H1 (cell line): ENCODE measurements around the gene SCUBE2. TPM values are rescaled to one million over a fixed set of nuclear protein-coding genes. Genes with fewer than 3 reads are reported as not detected.

Source experiments
- CTCF ChIA-PET: fragments of 300-600 bp; sonication (Branson Sonifier 250); formaldehyde crosslinking; loops from one replicate; lab custom pipeline; 2021; ENCODE audit not compliant: partially characterized antibody; lab: Charles Lee
- POLR2A ChIA-PET: fragments of 300-600 bp; sonication (Branson Sonifier 250); formaldehyde crosslinking; loops from one replicate; lab custom pipeline; 2021; ENCODE audit warnings: inconsistent platforms; ENCODE audit not compliant: partially characterized antibody; lab: Charles Lee
- DNase-seq, 2 experiments: peaks; one replicate each; pipeline versions ENCODE4 v3.0.0 to v3.0.0-alpha.2; 2010 to 2022; ENCODE audit warnings: low spot score in 2 of 2, low read depth in 1 of 2, mixed read lengths in 1 of 2
- FAIRE-seq: peaks from 2 replicates; lab custom pipeline; 2011; peaks lifted over from hg19 to GRCh38; lab: Jason Lieb, UNC
- H2AFZ ChIP-seq: 2 replicates; pipeline ENCODE4 v1.8.1; 2012; ENCODE audit warnings: low read length, inconsistent platforms
- H2AK5ac ChIP-seq: 2 replicates; pipeline ENCODE4 v1.6.1; 2013; ENCODE audit warnings: low read depth, low read length
- H2BK120ac ChIP-seq: replicated peaks from 2 replicates; pipeline ENCODE3; 2013; ENCODE audit warnings: low read depth, low read length, inconsistent platforms
- H2BK12ac ChIP-seq: 2 replicates; pipeline ENCODE4 v1.6.1; 2013; ENCODE audit warnings: low read depth, low read length
- H2BK15ac ChIP-seq: 2 replicates; pipeline ENCODE4 v1.6.1; 2013; ENCODE audit warnings: low read length
- H2BK20ac ChIP-seq: 2 replicates; pipeline ENCODE4 v1.6.1; 2013; ENCODE audit warnings: low read length
- H2BK5ac ChIP-seq: 2 replicates; pipeline ENCODE4 v1.6.1; 2013; ENCODE audit warnings: low read depth, low read length
- H3K14ac ChIP-seq: 2 replicates; pipeline ENCODE4 v1.6.1; 2013; ENCODE audit warnings: inconsistent platforms; ENCODE audit not compliant: insufficient read length
- H3K18ac ChIP-seq: 2 replicates; pipeline ENCODE4 v1.6.1; 2013; ENCODE audit warnings: low read length; ENCODE audit errors: extremely low read depth
- H3K23ac ChIP-seq: 2 replicates; pipeline ENCODE4 v1.6.1; 2013; ENCODE audit warnings: inconsistent platforms; ENCODE audit not compliant: insufficient read length
- H3K23me2 ChIP-seq: 2 replicates; pipeline ENCODE4 v1.6.1; 2013; ENCODE audit warnings: low read depth, low read length
- H3K27ac ChIP-seq: 2 replicates; pipeline ENCODE4 v1.6.1; 2011; ENCODE audit warnings: low read depth, low read length, inconsistent platforms
- H3K27me3 ChIP-seq, 4 experiments: replicated peaks in 1 of 4; 1 replicate in 1 of 4; 2 replicates in 3 of 4; pipeline versions ENCODE4 v1.6.1 to v1.8.1; 2011 to 2013; ENCODE audit warnings: low read length in 3 of 4, mild to moderate bottlenecking in 3 of 4, inconsistent platforms in 2 of 4, mixed read lengths in 2 of 4, moderate library complexity in 1 of 4; ENCODE audit not compliant: control insufficient read depth in 3 of 4, insufficient read depth in 3 of 4; ENCODE audit errors: extremely low read depth in 1 of 4
- H3K36me3 ChIP-seq, 4 experiments: 2 replicates each; pipeline versions ENCODE4 v1.6.1 to v1.8.1; 2011 to 2013; ENCODE audit warnings: mild to moderate bottlenecking in 4 of 4, low read length in 3 of 4, moderate library complexity in 2 of 4, control low read depth in 1 of 4, inconsistent platforms in 1 of 4; ENCODE audit not compliant: insufficient read depth in 4 of 4, control insufficient read depth in 2 of 4
- H3K4ac ChIP-seq: replicated peaks from 2 replicates; pipeline ENCODE3; 2013; ENCODE audit warnings: low read length, low read depth, mixed read lengths, inconsistent platforms; ENCODE audit not compliant: insufficient read length
- H3K4me1 ChIP-seq, 4 experiments: replicated peaks in 1 of 4; 1 replicate in 1 of 4; 2 replicates in 3 of 4; pipeline versions ENCODE4 v1.6.1 to v1.8.1; 2011 to 2013; ENCODE audit warnings: low read length in 3 of 4, inconsistent platforms in 2 of 4, mixed read lengths in 1 of 4; ENCODE audit not compliant: insufficient read depth in 4 of 4, control insufficient read depth in 3 of 4
- H3K4me2 ChIP-seq, 2 experiments: 2 replicates each; pipeline versions ENCODE4 v1.6.1 to v1.8.1; 2011 to 2013; ENCODE audit warnings: low read depth in 2 of 2, low read length in 2 of 2, control low read depth in 1 of 2, inconsistent platforms in 1 of 2, mild to moderate bottlenecking in 1 of 2; ENCODE audit not compliant: insufficient read depth in 1 of 2
- H3K4me3 ChIP-seq, 4 experiments: fragments of 200-600, 300-600 bp in 1 of 4; sonication (generic), shearing (Covaris generic), sonication (Bioruptor Twin) in 1 of 4; 2 replicates each; pipeline versions ENCODE4 v1.5.1 to v1.8.1; 2011 to 2016; ENCODE audit warnings: low read length in 4 of 4, low read depth in 3 of 4, control low read depth in 2 of 4, inconsistent platforms in 2 of 4, mild to moderate bottlenecking in 2 of 4, mixed read lengths in 1 of 4, moderate library complexity in 1 of 4; ENCODE audit not compliant: insufficient read depth in 2 of 4; ENCODE audit errors: extremely low read depth in 1 of 4
- H3K56ac ChIP-seq: replicated peaks from 2 replicates; pipeline ENCODE3; 2013; ENCODE audit warnings: low read depth, mild to moderate bottlenecking, mixed read lengths, low read length, inconsistent platforms; ENCODE audit not compliant: insufficient read length
- H3K79me1 ChIP-seq: 2 replicates; pipeline ENCODE4 v1.6.1; 2013; ENCODE audit warnings: low read depth, low read length, control low read depth
- H3K79me2 ChIP-seq, 2 experiments: 2 replicates each; pipeline versions ENCODE4 v1.6.1 to v1.8.1; 2012 to 2013; ENCODE audit warnings: low read length in 2 of 2, mild to moderate bottlenecking in 2 of 2, inconsistent platforms in 1 of 2; ENCODE audit not compliant: insufficient read depth in 2 of 2, control insufficient read depth in 1 of 2
- H3K9ac ChIP-seq, 4 experiments: replicated peaks in 1 of 4; 1 replicate in 1 of 4; 2 replicates in 3 of 4; pipeline versions ENCODE4 v1.6.1 to v1.8.1; 2011 to 2013; ENCODE audit warnings: low read depth in 3 of 4, low read length in 3 of 4, control low read depth in 2 of 4, mild to moderate bottlenecking in 2 of 4, moderate library complexity in 2 of 4, inconsistent platforms in 1 of 4; ENCODE audit errors: extremely low read depth in 1 of 4
- H3K9me3 ChIP-seq, 2 experiments: 2 replicates each; pipeline versions ENCODE4 v1.6.1 to v1.8.1; 2012 to 2013; ENCODE audit warnings: mild to moderate bottlenecking in 2 of 2, moderate library complexity in 2 of 2, control low read depth in 1 of 2, inconsistent platforms in 1 of 2, low read depth in 1 of 2, low read length in 1 of 2, mixed read lengths in 1 of 2; ENCODE audit not compliant: insufficient read depth in 2 of 2
- H4K20me1 ChIP-seq, 2 experiments: replicated peaks in 1 of 2; 2 replicates each; pipeline versions ENCODE3 to v1.8.1; 2011 to 2013; ENCODE audit warnings: inconsistent platforms in 2 of 2, low read length in 2 of 2, mild to moderate bottlenecking in 1 of 2; ENCODE audit not compliant: insufficient read depth in 2 of 2, control insufficient read depth in 1 of 2
- H4K5ac ChIP-seq: 2 replicates; pipeline ENCODE4 v1.6.1; 2013; ENCODE audit warnings: low read length, low read depth, mixed read lengths, inconsistent platforms; ENCODE audit not compliant: insufficient read length
- H4K8ac ChIP-seq: 2 replicates; pipeline ENCODE4 v1.8.0; 2013; ENCODE audit warnings: mild to moderate bottlenecking, moderate library complexity, low read length, inconsistent platforms; ENCODE audit not compliant: insufficient read depth; ENCODE audit errors: extremely low read depth
- H4K91ac ChIP-seq: replicated peaks from 2 replicates; pipeline ENCODE3; 2013; ENCODE audit warnings: low read length, mixed read lengths, inconsistent platforms; ENCODE audit not compliant: insufficient read length
- ASH2L ChIP-seq: fragments of 200-600, 300-600 bp; sonication (generic); IDR thresholded peaks from one replicate; pipeline ENCODE4 v1.7.1; 2017; ENCODE audit warnings: low read length
- CBX5 ChIP-seq: fragments of 300-800, 300-1000 bp; sonication (generic); IDR thresholded peaks from 2 replicates; pipeline ENCODE4 v1.7.1; 2016; ENCODE audit warnings: antibody characterized with exemption, low read length, low read depth
- SAP30 ChIP-seq: fragments of 300-600 bp; sonication (generic); IDR thresholded peaks from 2 replicates; pipeline ENCODE4 v1.7.1; 2012; ENCODE audit warnings: low read length, moderate library complexity, mild to moderate bottlenecking, inconsistent platforms; ENCODE audit not compliant: insufficient read depth, insufficient replicate concordance
- SP1 ChIP-seq: IDR thresholded peaks from 2 replicates; pipeline ENCODE4 v1.6.1; 2011; ENCODE audit warnings: low read depth, low read length
- SP4 ChIP-seq: IDR thresholded peaks from 2 replicates; pipeline ENCODE4 v1.6.1; 2012; ENCODE audit warnings: low read length, inconsistent platforms
- SRF ChIP-seq: IDR thresholded peaks from 2 replicates; pipeline ENCODE4 v1.6.1; 2011; ENCODE audit warnings: mild to moderate bottlenecking, low read depth, low read length, moderate library complexity
- WGBS, 2 experiments: shearing (Covaris generic) in 1 of 2; methylation state at CpG; one replicate each; pipeline versions ENCODE4 v1.1.6 to v1.1.7; 2013 to 2015; ENCODE audit warnings: low lambda C conversion rate in 2 of 2, mixed read lengths in 2 of 2, inconsistent platforms in 1 of 2, low coverage in 1 of 2, missing lambda C conversion rate in 1 of 2; ENCODE audit not compliant: insufficient replicate concordance in 2 of 2, insufficient coverage in 1 of 2, insufficient read length in 1 of 2; ENCODE audit errors: extremely low coverage in 1 of 2, missing lambda C conversion rate in 1 of 2; 5-methylcytosine and 5-hydroxymethylcytosine counted together
- polyA plus RNA-seq, 7 experiments: library from polyadenylated mRNA; depleted of rRNA in 3 of 7; stranded (reverse) in 5 of 7; unstranded in 2 of 7; fragments of >200 nt in 5 of 7; fragments of 200-250 nt in 2 of 7; gene quantifications; 1 replicate in 5 of 7; 2 replicates in 1 of 7; 4 replicates in 1 of 7; pipeline versions ENCODE4 v1.2.1 to v1.2.3, GENCODE V29; 2011 to 2013; ENCODE audit warnings: missing spikeins in 2 of 7, mixed read lengths in 2 of 7
- total RNA-seq: library from RNA; stranded (reverse); fragmentation: NEBNext Ultra II Directional; extraction: Animal tissue kit (Norgen Biotek cat#: 25700); gene quantifications from 2 replicates; pipeline ENCODE4 v1.2.1, GENCODE V29; 2021

Gene SCUBE2
- total and polyA plus RNA-seq, 2 of the 8 experiments (the other 6 are each of a cell fraction or from before 2014, with no cell fraction given), result 0.29 to 1.2 TPM

DNA sequence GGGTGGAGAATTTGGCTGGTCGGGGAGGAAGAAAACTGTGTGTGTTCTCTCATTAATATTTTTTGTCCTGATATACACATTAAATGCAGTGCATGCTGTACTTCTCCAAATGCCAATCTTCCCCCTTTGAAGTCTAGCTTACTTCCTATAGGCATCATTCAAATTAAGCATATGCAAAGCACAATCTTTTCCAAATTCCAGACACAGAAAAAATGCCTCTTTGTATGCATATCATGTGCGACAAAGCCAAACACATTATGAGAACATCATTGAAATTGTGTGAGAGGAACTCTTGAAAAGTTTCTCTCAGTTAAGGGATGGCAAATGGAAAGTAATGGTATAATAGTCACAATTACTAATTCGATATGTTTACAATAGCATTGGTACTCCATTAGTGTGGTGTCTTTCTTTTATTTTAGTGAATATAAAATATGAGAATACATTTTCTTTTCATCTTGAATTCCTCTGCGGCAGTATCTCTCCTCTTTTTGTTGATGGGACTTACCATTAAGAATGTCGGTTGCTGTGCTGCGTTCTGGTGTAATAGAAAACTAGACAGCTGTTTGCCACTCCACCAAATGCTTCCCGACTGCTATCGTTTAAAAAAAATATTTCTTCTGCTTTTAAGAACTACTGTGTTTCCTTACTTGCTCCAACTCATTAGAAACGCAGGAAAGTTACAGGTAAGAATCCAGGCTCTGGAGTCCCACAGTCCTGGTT, 68.3 kb downstream of the SCUBE2 start:
- POLR2A ChIA-PET, result interaction anchor here (1.0 kb wide), 1 partner anchor 21 kb away, joined by 3 read pairs; no protein-coding TSS in a partner anchor
- Histone ChIP-seq H2BK12ac (no peak overlapping the region), H2BK120ac (no peak overlapping the region), H3K9ac (no peak overlapping the region), H3K79me2 (peaks cover 0 to 4% of the 10 kb centered on the region in 2 experiments; a peak in 1 of 4 replicates), H2BK20ac (no peak overlapping the region), H3K23ac (no peak overlapping the region), H3K4ac (no peak overlapping the region), H3K79me1 (no peaks in the 10 kb centered on the region), H2BK15ac (no peak overlapping the region), H2BK5ac (no peak overlapping the region), H4K91ac (no peak overlapping the region), H3K36me3 (no peaks in the 10 kb centered on the region), H3K4me1 (no peaks in the 10 kb centered on the region; a peak in 1 of 7 replicates), H2AK5ac (no peak overlapping the region), H3K23me2 (no peaks in the 10 kb centered on the region), H3K27ac (no peak overlapping the region), H3K4me2 (no peak overlapping the region), H3K18ac (no peak overlapping the region), H3K14ac (no peak overlapping the region), H3K9me3 (no peaks in the 10 kb centered on the region), H4K5ac (no peak overlapping the region), H3K27me3 (no peaks in the 10 kb centered on the region; a peak in 1 of 7 replicates), H3K4me3 (no peak overlapping the region), H4K8ac (no peak overlapping the region), H4K20me1 (no peaks in the 10 kb centered on the region), H2AFZ (no peak overlapping the region), H3K56ac (no peak overlapping the region)
- DNase-seq (no peak), FAIRE-seq (no peak)
- TF ChIP-seq CBX5 (no peak), SRF (no peak), SP1 (no peak), SAP30 (no peak), ASH2L (no peak), SP4 (no peak)
- WGBS, 2 experiments, result 92% methylated on average over 9 of the region's 9 CpGs; no CpG with 5 or more reads in 1 of the 2 experiments
- CTCF ChIA-PET, result interaction anchor here (0.6 to 1.3 kb wide), 2 partner anchors 72 to 448 kb away, joined by 3 to 7 read pairs; no protein-coding TSS in a partner anchor
